Uterus (tissue), 2 donors: ENCODE measurements around the gene RFC4.

ENCODE experiments used
- CTCF ChIP-seq, 4 experiments: fragments of 200-600 bp in 2 of 4; fragments of 450-650 bp in 2 of 4; sonication (generic) in 2 of 4; IDR thresholded peaks; one replicate each; pipeline ENCODE4 v1.5.1; 2016 to 2019; ENCODE audit warnings: antibody characterized with exemption in 4 of 4, mild to moderate bottlenecking in 2 of 4, moderate library complexity in 1 of 4
- POLR2A ChIP-seq, 2 donors: fragments of 450-650 bp; IDR thresholded peaks; one replicate each; pipeline ENCODE4 v1.6.1; 2016; ENCODE audit warnings: antibody characterized with exemption in 2 of 2, mild to moderate bottlenecking in 1 of 2, moderate library complexity in 1 of 2

GRCh38 chr3:186750316-186750715 is 56.0 kb downstream of the RFC4 start:
- TF ChIP-seq CTCF (IDR thresholded peaks at IDR 0.05) (no peak), POLR2A (IDR thresholded peaks at IDR 0.05) (no peak)
